Ammon's horn (tissue), 1 donor: ENCODE data around the gene CNPPD1.

Experiments
- DNase-seq: peaks from one replicate; pipeline ENCODE4 v3.0.0-alpha.2; 2016; ENCODE audit warnings: low spot score

The CNPPD1 gene

DNA sequence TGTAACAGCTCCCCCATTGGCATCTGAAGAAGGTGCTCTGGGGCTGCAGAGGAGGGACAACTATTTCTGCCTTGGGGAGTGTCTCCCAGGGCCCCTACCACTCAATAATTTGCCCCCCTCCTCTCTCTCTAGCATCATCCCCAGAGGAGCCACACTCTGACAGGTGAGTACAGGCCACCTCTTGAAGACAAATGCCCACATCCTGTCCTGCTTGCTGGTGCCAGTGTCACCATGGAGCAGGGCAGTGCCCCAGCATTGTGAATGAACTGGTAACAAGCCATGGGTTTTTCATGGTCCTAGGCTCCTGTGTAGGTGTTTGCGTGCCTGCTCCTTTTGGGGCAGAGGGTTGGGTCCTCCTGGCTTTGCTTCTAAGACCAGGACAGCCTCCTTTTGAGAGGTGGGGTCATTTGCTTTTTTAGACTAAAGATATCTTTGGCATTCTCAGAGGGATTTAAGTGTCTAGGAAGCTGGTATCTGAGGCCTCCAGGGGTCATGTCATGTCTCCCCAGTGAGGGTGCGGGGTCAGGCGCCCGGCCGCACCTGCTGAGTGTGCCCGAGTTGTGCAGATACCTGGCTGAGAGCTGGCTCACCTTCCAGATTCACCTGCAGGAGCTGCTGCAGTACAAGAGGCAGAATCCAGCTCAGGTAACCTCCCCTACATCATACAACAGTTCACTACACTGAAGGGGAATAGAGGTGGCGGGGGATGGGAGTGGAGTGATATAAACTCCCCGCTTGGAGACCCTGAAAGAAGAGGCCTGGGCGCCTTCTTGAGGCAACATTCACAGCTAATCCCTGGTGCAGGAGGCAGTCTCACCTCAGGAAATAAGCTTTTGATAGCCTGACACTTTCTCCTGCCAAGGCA lies 3.1 kb upstream of the CNPPD1 start:
- DNase-seq, result no peak

GRCh38 chr2:219178377-219179175 lies 1.9 kb upstream of the CNPPD1 start:
- no peak for DNase-seq

DNA sequence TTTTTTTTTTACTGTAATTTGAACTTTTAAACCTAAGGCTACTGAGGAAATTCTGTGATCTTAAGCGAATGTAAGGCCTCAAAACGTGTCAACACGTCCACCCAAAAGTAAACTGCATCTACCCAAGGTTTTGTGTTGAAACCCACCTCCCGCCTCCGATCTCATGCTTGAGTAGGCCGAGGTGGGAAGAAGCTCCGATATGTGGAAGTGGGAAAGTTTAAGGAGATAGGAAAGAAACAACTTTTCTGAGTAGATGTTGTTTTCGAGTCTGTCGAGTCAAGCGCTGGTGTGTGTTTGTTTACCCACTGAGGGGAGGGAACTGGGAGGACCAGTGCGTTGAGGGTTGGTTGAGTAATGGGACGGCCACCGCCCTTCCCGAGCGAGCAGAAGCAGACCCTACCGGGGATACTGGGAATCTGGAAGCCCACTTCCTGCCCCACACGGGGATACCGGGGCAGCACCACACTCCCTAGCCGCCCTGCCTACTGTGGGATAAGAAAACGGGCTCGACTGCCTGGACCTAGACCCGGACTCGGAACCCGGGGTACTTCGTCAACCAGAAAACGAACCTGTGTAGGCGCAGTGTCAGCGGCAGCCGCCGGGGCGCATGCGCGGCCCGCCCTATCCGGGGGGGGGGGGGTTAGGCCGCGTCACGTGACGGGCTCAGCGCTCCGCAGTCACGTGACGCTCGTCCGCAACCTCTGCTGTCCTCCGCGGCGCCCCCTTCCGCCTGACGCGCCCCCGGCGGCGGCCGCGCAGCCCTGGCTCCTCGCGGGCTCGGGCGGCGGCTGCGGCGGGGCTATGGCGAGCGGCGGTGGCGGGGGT lies 1.0 kb upstream of the CNPPD1 start, which contains the start of gene RETREG2:
TSS of gene RETREG2 (plus strand) at position 724 of the 825 bp plus-strand sequence. CDS start at position 802, 78 bp downstream.
- peak; percentile 91 for DNase-seq

- peak; percentile 53 for DNase-seq
Observed at GRCh38 chr2:219175928-219176817, 552 bp downstream of the CNPPD1 start.

DNA sequence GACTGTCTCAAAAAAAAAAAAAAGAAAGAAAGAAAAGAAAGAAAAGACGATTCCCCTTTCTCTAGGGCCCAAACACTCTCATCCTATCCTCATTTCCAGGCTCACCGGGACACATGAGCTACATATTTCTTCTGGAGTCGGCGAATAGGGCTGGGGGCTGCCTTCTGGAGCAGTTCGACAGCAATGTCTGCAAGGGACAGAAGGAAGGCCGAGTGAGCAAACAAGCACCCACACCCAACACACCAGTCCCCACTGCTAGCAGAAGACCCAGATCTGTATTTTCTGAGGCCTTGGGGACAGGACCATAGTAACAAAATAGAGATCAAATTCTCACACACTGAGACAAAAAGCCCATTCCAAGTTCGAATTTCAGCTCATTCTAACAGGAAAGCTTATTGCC lies 1.2 kb downstream of the CNPPD1 start:
- no peak for DNase-seq

DNA sequence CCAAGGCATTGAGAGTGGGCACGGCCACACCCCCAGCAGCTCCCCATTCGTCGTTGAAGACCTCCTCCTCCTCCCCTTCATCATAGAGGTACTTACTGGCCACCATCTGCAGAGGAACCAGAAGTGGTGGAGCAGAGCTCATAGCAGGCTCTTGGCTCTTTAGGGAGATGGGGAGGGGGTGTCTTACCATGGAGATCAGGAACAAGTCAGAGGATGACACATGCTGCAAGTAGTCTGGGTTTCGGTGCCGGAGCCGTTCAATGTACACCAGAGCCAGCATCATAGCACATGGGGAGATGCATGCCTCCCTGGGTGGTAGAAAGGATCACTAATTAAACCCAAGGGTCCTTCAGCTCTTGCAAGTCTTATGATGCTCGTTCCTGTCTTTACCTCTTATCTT lies 1.9 kb downstream of the CNPPD1 start:
- no peak for DNase-seq

- no peak for DNase-seq
Observed at GRCh38 chr2:219174146-219174545, 2.6 kb downstream of the CNPPD1 start.

DNA sequence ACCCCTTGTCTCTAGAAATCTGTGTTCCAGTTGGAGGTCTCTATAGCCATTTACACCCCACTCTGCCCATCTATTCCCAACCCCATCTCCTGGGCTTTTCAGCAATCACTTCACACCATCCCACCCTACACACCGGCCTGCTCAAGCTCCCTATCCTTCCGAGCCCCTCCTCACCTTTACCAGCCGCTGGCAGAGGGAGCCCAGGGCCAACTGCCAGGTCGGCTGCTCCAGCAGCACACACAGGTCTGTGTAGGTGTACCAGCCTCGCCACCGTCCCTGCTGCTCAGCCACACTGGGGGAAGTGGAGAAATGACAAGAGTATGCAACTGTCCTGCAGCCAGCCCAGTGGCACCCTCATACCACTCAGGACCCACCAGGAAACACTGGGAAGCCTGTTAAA lies 3.5 kb downstream of the CNPPD1 start:
- no peak for DNase-seq

DNA sequence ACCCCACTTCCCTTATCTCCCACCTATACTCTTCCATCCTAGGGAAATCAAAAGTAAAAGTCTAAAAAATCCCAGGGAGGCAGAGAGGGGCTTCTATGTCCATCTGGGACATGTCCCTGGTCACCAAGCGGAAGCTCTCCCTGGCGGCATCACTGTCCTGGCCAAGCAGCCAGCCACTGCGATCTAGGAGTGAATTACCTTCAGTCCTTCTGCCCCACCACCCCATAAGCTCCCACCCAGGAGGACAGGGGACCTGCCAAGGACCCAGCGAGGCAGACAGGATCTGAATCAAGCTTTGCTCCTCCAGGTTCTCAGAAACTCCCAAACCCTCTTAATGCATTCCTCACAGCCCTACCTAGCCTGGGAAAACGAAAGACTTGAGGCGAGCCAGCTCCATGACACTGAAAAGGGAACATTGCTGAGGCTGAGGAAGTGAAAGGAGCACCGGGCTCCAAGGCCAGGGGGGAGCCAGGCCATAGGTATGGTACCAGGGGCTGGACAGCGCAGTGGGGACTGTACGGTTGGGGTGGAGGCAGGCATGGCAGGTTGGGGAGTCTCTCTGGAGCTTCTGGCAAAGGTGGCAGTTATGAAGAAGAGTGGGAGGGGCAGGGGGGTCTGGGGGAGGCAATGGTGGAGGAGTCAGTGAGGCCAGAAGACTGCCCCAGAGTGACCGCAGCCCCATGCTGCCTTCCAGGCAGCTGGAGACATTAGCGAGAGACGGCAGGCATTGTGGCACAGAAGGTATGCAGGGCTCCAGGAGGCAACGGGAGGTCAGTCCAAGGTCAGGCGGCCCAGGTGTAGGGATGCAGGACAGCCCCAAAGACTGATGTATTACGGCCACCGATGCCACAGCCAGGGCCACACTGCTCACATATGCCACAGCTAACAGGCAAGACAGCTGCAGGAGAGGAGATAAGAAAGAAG lies 4.2 kb downstream of the CNPPD1 start:
- no peak for DNase-seq

DNA sequence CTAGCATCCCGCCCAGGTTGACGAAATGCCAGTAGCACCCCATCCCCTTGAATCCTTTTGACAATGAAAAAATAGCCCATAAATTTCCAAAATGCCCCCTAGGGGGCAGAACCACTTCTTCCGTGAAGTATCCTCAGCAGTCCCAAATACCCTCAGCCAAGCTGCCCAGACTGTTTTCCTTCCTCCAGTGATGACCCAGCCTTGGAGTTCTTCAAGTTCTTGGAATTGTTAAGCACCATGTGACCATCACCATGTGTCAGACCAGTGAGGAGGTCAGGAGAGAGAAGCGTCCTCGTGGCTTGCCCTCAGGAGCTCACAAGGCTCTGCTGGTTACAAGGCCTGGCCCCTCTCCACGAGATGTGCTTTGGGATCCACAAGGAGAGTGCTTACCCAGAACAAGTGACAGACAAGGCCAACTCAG lies 5.5 kb downstream of the CNPPD1 start:
- peak; percentile 49 for DNase-seq

DNA sequence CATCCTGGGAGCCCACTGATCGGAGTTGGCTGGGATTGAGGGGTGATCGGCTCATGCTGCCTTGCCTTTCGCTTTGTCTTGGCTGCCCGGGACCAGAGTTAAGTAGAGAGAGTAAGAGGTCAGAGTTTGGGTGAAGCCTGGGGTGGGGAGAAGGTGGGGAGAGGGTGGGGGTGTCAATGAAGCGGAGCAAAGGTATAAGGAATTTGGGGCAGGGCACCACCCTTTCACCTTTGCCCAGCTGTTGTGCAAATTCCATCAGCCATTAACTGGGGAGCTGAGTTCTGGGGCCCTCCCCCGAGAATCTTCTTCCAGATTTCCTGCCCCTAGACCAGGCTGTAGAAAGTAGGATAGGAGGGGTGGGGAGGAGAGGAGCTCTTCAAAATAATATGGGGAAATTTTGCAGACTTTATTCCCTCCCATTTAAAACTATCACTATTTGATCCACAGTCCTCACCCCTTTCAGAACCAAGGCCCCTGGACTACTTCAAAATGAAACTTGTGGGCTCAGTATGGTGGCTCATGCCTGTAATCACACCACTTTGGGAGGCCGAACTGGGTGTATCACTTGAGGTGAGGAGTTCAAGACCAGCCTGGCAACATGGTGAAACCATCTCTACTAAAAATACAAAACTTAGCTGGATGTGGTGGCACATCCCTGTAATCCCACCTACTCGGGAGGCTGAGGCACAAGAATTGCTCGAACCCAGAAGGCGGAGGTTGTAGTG lies 6.6 kb downstream of the CNPPD1 start, which contains the start of gene SLC23A3:
TSS of gene SLC23A3 (minus strand) at position 100 of the 725 bp plus-strand sequence. CDS start at position 55, 45 bp downstream.
- DNase-seq, result no peak

DNA sequence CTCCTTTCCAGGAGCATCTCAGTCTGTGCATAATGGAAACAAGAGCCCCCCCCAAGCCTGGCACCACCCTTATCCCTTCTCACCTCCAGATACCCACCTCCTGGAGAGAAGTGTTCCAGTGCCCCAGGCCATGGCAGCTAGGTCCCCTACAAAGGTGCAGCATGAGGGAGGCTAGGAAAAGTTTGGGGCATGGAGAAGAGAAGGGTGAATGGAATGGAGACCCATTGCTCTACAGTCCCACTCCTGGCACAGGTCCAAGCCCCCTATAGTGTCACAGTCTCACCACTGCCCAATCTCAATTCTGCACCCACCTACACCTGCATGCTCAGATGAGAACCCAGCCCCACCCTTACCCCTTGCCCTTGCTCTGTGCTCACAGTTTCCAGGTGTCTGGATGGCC lies 7.8 kb downstream of the CNPPD1 start:
- no peak for DNase-seq

GRCh38 chr2:219168526-219168925 lies 8.2 kb downstream of the CNPPD1 start:
- DNase-seq, result no peak

GRCh38 chr2:219167997-219168396 lies 8.7 kb downstream of the CNPPD1 start:
- no peak for DNase-seq

DNA sequence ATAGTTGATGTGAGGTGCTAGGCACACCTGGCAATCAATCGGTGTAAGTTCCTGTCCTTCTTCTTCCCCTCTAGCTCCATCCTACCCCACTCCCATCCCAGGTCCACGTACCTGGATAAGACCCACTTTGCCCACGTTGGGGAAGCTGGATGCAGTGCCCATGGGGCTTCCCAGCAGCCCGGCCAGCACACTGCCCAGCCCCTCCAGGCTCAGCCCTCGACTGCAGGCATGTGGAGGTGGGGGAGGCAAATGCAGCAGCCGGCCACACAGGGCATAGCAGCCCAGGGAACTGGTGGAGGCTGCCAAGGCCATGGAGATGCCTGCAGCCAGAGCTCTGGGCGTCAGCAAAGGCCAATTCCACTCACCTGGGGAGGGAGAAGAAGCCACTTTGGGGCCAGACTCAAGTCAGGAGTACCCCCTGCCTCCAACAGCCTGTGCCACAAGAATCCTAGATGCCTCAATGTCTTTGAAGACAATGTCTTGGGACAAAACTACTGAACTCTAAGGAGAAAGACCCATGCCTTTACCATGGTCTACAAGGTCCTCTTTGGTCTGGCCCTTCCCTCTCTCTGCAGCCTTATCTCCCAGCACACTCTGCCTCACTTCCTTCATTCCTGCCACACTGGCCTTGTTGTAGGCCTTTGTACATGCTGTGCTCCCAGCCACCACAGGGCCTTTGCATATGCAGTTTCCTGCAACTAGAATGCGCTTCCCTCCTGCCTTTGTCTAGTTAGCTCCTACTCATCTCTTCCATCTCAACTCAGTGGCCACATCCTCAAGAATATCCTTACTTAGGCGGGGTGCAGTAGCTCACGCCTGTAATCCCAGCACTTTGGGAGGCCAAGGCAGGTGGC lies 11.4 kb downstream of the CNPPD1 start:
- DNase-seq, result no peak

GRCh38 chr2:219163156-219163555 lies 13.6 kb downstream of the CNPPD1 start:
- DNase-seq, result no peak

GRCh38 chr2:219161097-219161496 lies 15.6 kb downstream of the CNPPD1 start:
- no peak for DNase-seq
